Measurements from ENCODE around the gene IFNA6. TPM values are rescaled to one million over a fixed set of nuclear protein-coding genes. Genes with fewer than 3 reads are reported as not detected.

IFNA6 gene
- total and polyA plus RNA-seq, 2 of the 8 experiments (the other 6 are each of a cell fraction or from before 2014, with no cell fraction given), result not detected

DNA sequence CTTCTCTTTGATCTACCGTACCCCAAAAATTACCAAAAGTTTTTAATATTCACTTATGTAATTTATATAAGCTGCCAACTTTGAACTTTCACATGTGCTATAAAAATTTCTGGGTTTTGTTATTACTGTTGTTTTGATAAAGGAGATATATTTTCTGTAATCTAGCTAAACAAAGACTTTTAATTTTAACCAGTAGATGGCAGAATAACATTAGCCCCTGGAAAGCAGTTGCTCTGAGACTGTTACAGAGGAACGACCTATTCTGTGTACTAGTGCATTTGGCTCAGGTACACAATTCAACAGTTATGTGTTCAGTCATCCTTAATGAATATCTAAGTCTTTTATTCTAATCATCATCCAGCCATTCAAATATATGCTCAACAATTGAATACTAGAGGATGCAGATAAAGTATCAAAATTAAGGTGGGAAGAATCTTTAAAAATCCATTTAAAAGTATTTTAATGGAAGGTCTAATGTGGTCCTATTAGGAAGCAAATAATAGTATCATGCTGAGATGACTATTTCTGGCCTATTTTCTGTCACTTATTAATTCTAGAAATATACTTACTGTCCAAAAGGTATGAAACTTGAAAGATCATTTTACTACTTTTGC, 24.1 kb downstream of the IFNA6 start (continued):
- TF ChIP-seq, protein P1, sequence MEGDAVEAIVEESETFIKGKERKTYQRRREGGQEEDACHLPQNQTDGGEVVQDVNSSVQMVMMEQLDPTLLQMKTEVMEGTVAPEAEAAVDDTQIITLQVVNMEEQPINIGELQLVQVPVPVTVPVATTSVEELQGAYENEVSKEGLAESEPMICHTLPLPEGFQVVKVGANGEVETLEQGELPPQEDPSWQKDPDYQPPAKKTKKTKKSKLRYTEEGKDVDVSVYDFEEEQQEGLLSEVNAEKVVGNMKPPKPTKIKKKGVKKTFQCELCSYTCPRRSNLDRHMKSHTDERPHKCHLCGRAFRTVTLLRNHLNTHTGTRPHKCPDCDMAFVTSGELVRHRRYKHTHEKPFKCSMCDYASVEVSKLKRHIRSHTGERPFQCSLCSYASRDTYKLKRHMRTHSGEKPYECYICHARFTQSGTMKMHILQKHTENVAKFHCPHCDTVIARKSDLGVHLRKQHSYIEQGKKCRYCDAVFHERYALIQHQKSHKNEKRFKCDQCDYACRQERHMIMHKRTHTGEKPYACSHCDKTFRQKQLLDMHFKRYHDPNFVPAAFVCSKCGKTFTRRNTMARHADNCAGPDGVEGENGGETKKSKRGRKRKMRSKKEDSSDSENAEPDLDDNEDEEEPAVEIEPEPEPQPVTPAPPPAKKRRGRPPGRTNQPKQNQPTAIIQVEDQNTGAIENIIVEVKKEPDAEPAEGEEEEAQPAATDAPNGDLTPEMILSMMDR (IDR thresholded peaks at IDR 0.05; ENCODE audit: control extremely low read depth in 1 of 3, insufficient read depth in 1 of 3, low read depth in 1 of 3, low read length in 3 of 3), result peak in 2 of 3 experiments; percentile 53 to 62; a peak in 2 of 4 replicates
- no peak for TF ChIP-seq SIRT6 (IDR thresholded peaks at IDR 0.05; ENCODE audit: low read length)
- TF ChIP-seq RBBP5 (IDR thresholded peaks at IDR 0.05; ENCODE audit: borderline replicate concordance, low read depth, low read length), result no peak
- peak; percentile 84 to 87 for TF ChIP-seq RAD21 (IDR thresholded peaks at IDR 0.05 in 1 of 2, conservative IDR thresholded peaks at IDR 0.05 in 1 of 2; ENCODE audit: low read depth in 2 of 2, low read length in 2 of 2)
- no peak for TF ChIP-seq YY1 (IDR thresholded peaks at IDR 0.05; ENCODE audit: low read depth, low read length)
- TF ChIP-seq FOSL1 (IDR thresholded peaks at IDR 0.05; ENCODE audit: insufficient read depth, low read depth, low read length), result no peak
- TF ChIP-seq HDAC2 (IDR thresholded peaks at IDR 0.05; ENCODE audit: borderline replicate concordance in 1 of 2, low read depth in 2 of 2, low read length in 2 of 2), result no peak
- no peak for TF ChIP-seq GTF2F1 (IDR thresholded peaks at IDR 0.05; ENCODE audit: borderline replicate concordance, low read depth, low read length)

Data from H1 (cell line).